Measurements from ENCODE around the gene ORM1. TPM values are rescaled to one million over a fixed set of nuclear protein-coding genes. Genes with fewer than 3 reads are reported as not detected.

The ORM1 gene
- total RNA-seq, 1 donor from 2014 or later = 5.2 TPM

DNA sequence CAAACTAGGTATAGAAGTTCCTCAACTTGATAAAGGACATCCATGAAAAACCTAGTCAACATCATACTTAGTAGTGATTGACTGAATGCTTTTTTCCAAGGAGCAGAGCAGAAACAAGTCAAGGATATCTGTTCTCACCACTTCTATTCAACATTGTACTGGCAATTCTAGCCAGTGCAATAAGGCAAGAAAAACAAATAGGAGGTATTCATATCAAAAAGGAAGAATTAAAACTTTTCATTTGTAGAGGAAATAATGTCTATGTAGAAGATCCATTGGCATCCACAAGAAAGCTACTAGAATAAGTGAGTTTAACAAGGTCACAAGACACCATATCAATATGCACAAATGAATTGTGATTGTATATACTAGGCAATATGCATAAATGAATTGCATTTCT, 28.2 kb upstream of the ORM1 start:
- intact Hi-C loops (cut with DNase I) = no loop called here
- Histone ChIP-seq H3K4me1 (no peaks in the 10 kb centered on the region), H3K27ac (no peak overlapping the region), H3K9me3 (no peaks in the 10 kb centered on the region), H3K27me3 (no peaks in the 10 kb centered on the region), H3K36me3 (peaks cover 5% of the 10 kb centered on the region), H3K4me3 (no peak overlapping the region)
- TF ChIP-seq, protein P1, sequence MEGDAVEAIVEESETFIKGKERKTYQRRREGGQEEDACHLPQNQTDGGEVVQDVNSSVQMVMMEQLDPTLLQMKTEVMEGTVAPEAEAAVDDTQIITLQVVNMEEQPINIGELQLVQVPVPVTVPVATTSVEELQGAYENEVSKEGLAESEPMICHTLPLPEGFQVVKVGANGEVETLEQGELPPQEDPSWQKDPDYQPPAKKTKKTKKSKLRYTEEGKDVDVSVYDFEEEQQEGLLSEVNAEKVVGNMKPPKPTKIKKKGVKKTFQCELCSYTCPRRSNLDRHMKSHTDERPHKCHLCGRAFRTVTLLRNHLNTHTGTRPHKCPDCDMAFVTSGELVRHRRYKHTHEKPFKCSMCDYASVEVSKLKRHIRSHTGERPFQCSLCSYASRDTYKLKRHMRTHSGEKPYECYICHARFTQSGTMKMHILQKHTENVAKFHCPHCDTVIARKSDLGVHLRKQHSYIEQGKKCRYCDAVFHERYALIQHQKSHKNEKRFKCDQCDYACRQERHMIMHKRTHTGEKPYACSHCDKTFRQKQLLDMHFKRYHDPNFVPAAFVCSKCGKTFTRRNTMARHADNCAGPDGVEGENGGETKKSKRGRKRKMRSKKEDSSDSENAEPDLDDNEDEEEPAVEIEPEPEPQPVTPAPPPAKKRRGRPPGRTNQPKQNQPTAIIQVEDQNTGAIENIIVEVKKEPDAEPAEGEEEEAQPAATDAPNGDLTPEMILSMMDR (IDR thresholded peaks at IDR 0.05) = no peak
- DNase-seq = no peak
- no peak for ATAC-seq

DNA sequence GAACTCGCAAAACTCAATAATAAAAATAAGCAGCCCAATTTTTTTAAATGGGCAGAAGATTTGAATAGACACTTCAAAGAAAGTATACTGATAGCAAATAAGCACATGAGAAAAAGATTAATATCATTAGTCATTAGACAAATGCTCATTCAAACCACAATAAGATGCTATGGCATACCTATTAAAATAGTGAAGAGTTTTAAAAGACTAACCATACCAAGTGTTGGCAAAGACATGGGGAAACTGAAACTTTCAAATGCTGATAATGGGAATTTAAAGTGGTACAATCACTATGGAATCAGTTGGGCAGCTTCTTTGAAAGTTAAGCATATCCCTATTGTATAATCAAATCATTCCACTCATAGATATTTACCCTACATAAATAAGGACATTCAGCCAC, 26.6 kb upstream of the ORM1 start:
- no peaks in the 10 kb centered on the region for H3K9me3 ChIP-seq
- ATAC-seq (no peak), DNase-seq (no peak)
- H3K36me3 ChIP-seq = peaks cover 5% of the 10 kb centered on the region
- intact Hi-C loops (cut with DNase I) = no loop called here
- H3K4me3 ChIP-seq = no peak overlapping the region
- no peaks in the 10 kb centered on the region for H3K27me3 ChIP-seq
- H3K4me1 ChIP-seq = no peaks in the 10 kb centered on the region
- H3K27ac ChIP-seq = no peak overlapping the region
- TF ChIP-seq, protein P1 (IDR thresholded peaks at IDR 0.05) = no peak

DNA sequence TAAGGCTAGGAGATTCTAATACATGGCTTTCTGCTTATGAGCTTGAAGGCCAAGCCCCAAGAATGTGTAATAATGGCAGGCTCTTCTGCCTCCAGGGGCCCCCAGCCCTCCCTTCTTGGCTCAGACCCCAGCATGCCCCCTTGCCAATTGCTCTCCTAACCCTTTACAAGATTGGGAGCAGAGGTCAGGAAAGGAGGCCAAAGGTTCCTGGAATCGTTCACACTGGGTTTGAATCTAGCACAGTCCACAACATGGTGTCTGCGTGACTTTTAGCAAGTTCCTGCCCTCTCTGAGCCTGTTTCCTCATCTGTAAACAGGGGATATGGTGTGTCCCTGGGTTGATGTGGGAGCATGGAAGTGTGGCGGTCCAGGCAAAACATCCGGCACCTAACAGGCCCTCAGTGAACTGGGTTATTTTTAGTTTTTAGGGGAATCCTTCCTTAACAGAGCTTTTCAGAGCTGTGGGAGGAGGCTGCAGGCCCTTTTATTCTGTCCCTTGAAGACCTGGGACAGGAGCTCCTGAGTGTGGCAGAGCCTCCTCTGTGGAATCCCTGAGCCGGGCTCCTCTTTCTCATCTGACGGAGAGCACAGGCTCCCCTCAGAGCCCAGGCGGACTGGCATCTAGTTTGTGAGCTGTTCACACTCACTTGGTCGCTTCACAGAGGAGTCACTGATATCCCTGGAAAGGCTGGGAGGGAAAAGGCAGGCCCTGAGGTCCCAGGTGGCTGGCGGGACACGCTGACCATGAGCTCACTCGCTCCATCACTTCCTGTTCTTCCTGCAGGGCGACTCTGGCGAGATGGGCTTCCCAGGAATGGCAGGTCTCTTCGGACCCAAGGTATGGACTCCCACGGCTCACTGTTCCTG, 23.4 kb upstream of the ORM1 start:
- TF ChIP-seq, protein P1 (IDR thresholded peaks at IDR 0.05) = no peak
- Histone ChIP-seq H3K27ac (no peak overlapping the region), H3K4me1 (no peaks in the 10 kb centered on the region), H3K36me3 (peaks cover 5% of the 10 kb centered on the region), H3K9me3 (no peaks in the 10 kb centered on the region), H3K27me3 (no peaks in the 10 kb centered on the region), H3K4me3 (no peak overlapping the region)
- intact Hi-C loops (cut with DNase I) = no loop called here
- ATAC-seq (no peak), DNase-seq (peak; percentile 54)

DNA sequence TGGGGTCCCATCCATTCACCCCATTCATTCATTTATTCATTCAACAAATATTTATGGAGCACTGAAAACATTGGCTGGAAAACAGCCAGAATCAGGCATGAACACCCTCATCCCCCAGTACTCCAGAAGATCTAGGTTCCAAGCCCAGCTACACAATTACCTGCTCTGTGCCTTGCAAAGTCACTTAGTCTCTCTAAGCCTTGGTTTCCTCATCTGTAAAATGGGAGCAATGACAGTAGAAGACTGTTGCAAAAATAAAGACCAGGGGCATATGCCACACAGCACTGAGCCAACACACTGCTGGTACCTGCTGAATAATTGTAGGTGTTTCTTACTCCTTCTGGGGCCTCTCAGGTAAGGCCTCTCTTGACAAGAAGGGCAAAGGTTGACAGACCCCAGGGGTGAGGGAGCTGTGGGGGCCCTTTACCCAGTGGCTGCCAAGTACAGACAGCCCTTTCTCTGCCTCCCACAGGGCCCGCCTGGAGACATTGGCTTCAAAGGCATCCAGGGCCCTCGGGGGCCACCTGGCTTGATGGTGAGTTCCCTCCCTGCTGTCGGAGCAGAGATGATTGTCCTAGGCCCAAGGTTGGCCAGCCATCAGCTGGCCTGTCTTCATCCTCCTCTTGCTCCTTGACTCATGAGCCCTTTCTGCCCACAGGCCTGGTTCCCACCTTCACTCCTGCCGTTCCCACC, 22.6 kb upstream of the ORM1 start:
- no peaks in the 10 kb centered on the region for H3K9me3 ChIP-seq
- intact Hi-C loops (cut with DNase I) = no loop called here
- DNase-seq (peak; percentile 57), ATAC-seq (no peak)
- H3K27me3 ChIP-seq = no peaks in the 10 kb centered on the region
- no peak overlapping the region for H3K27ac ChIP-seq
- H3K4me1 ChIP-seq = no peaks in the 10 kb centered on the region
- no peak overlapping the region for H3K4me3 ChIP-seq
- peaks cover 5% of the 10 kb centered on the region for H3K36me3 ChIP-seq
- TF ChIP-seq, protein P1 (IDR thresholded peaks at IDR 0.05) = no peak

DNA sequence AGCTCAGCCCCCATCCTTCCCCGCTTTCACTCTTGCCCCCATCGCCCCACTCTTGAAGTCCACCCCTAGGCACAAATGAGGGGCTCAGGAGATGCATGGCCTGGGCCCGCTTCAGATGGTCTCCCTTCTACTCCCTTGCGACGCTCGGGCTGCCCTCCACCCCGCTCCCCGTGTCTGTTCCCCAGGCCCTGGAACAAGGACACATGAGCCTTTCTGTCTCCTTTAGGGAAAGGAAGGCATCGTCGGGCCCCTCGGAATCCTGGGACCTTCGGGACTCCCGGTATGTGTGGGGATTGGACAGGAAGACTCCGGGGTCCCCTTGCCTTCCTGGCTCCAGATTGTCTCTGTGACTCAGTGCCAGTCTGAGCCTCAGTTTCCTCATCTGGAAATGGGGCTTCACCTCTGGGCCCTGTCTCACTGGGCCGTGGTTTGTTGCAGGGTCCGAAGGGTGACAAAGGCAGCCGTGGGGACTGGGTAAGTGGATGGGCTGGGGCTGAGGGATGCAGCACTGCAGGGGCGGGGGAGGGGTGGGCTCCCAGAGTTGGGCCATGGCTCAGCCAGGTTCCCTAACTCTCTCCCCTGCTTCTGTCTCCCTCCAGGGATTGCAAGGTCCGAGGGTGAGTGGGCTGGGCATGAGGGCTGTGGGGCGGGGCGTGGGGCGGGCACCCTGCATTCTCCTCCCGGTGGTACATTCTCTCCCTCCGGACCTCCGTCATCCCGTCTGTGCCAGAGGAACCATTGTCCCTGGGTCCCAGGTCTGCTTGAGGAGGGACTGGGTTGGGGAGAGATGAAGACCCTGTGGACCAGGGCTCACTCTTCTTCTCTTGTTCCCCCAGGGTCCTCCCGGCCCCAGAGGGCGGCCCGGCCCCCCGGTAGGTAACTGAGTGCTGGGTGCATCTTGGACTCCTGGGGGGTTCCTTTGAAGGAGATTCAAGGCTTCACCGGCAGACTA, 21.8 kb upstream of the ORM1 start:
- H3K27me3 ChIP-seq = no peaks in the 10 kb centered on the region
- H3K9me3 ChIP-seq = no peaks in the 10 kb centered on the region
- H3K4me3 ChIP-seq = no peak overlapping the region
- ATAC-seq (no peak), DNase-seq (peak; percentile 48)
- intact Hi-C loops (cut with DNase I) = no loop called here
- H3K27ac ChIP-seq = no peak overlapping the region
- TF ChIP-seq, protein P1 (IDR thresholded peaks at IDR 0.05) = no peak
- H3K4me1 ChIP-seq = no peaks in the 10 kb centered on the region
- peaks cover 5% of the 10 kb centered on the region for H3K36me3 ChIP-seq

Data from upper lobe of right lung (tissue), 1 donor.